Endodermal cell (in vitro differentiated cells): ENCODE data around the gene DNAH9. TPM values are rescaled to one million over a fixed set of nuclear protein-coding genes. Genes with fewer than 3 reads are reported as not detected.

ENCODE experiments used
- DNase-seq: peaks from one replicate; pipeline ENCODE4 v3.0.0-alpha.2; 2017
- H3K27ac ChIP-seq: 2 replicates; pipeline ENCODE4 v1.5.1; 2013; ENCODE audit warnings: mild to moderate bottlenecking, low read depth, low read length, moderate library complexity
- H3K27me3 ChIP-seq: 2 replicates; pipeline ENCODE4 v1.6.1; 2013; ENCODE audit warnings: mild to moderate bottlenecking, low read length, moderate library complexity; ENCODE audit not compliant: insufficient read depth, control insufficient read depth, poor library complexity, severe bottlenecking
- H3K36me3 ChIP-seq: 2 replicates; pipeline ENCODE4 v1.7.0; 2013; ENCODE audit warnings: mild to moderate bottlenecking, low read length, moderate library complexity; ENCODE audit not compliant: control insufficient read depth, insufficient read depth
- H3K4me1 ChIP-seq: one replicate; pipeline ENCODE4 v1.7.0; 2013; ENCODE audit warnings: low read length; ENCODE audit not compliant: control insufficient read depth, insufficient read depth
- H3K4me3 ChIP-seq: 2 replicates; pipeline ENCODE4 v1.5.1; 2013; ENCODE audit warnings: mild to moderate bottlenecking, low read length, moderate library complexity
- H3K9ac ChIP-seq: 2 replicates; pipeline ENCODE4 v1.6.1; 2013; ENCODE audit warnings: mild to moderate bottlenecking, low read length, moderate library complexity; ENCODE audit not compliant: poor library complexity, severe bottlenecking; ENCODE audit errors: extremely low read depth
- H3K9me3 ChIP-seq: 2 replicates; pipeline ENCODE4 v1.6.1; 2013; ENCODE audit warnings: mild to moderate bottlenecking, low read length, moderate library complexity; ENCODE audit not compliant: control insufficient read depth
- H3K27ac Mint-ChIP-seq: 2 replicates; pipeline ENCODE4 v1.8.0; 2020; ENCODE audit warnings: mixed read lengths
- H3K27me3 Mint-ChIP-seq: 2 replicates; pipeline ENCODE4 v1.8.0; 2021; ENCODE audit warnings: mild to moderate bottlenecking, mixed read lengths; ENCODE audit not compliant: insufficient read depth
- H3K36me3 Mint-ChIP-seq: 2 replicates; pipeline ENCODE4 v1.8.0; 2020; ENCODE audit warnings: low read depth, mixed read lengths
- H3K4me1 Mint-ChIP-seq: 2 replicates; pipeline ENCODE4 v1.8.0; 2020; ENCODE audit warnings: mixed read lengths
- H3K4me3 Mint-ChIP-seq: 2 replicates; pipeline ENCODE4 v1.8.0; 2020; ENCODE audit warnings: mild to moderate bottlenecking, moderate library complexity, mixed read lengths
- H3K9me3 Mint-ChIP-seq: 2 replicates; pipeline ENCODE4 v1.8.0; 2020; ENCODE audit warnings: mild to moderate bottlenecking, mixed read lengths
- CTCF ChIP-seq: fragments of 200-600 bp; sonication (generic); conservative IDR thresholded peaks from 2 replicates; pipeline ENCODE4 v1.5.0; 2021; ENCODE audit warnings: antibody characterized with exemption, mild to moderate bottlenecking
- WGBS, 2 experiments: methylation state at CpG; one replicate each; pipeline versions ENCODE4 v1.1.5 to v1.1.7; 2013; ENCODE audit warnings: missing lambda C conversion rate in 2 of 2, mixed read lengths in 1 of 2; ENCODE audit not compliant: insufficient coverage in 1 of 2, insufficient read length in 1 of 2; 5-methylcytosine and 5-hydroxymethylcytosine counted together
- total RNA-seq, 2 donors: library from RNA; stranded (reverse); fragmentation: NEBNext Ultra II Directional in 1 of 2; extraction: Animal tissue kit (Norgen Biotek cat#: 25700) in 1 of 2; gene quantifications; 2 replicates in 1 of 2; 3 replicates in 1 of 2; pipeline ENCODE4 v1.2.1, GENCODE V29; 2021

The DNAH9 gene
- total RNA-seq, 2 donors from 2014 or later = 0.64 to 1.2 TPM

DNA sequence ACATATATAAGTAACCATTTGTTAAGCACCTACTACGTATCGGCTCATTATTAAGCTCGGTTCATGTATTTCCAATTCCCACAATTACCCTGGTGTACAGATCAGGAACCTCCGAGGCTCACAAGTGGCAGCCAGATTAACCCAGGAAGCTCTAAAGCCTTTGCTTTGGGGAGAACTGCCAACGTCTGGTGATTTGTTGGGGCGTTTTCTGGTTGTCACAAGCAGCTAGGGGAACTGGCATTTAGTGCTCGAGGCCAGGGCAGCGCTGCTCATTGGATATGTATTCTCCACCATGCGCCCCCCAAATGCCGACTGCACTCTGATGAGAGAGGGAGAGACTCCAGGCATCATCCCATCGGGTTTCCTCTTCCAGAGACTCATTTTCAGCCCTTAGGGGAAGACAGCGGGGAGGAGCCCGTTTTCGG is 398.5 kb downstream of the DNAH9 start:
- no peaks in the 10 kb centered on the region for H3K9me3 Mint-ChIP-seq
- Histone ChIP-seq H3K27ac (no peak overlapping the region), H3K27me3 (no peaks in the 10 kb centered on the region), H3K9ac (peak overlapping the region; percentile 74), H3K9me3 (no peaks in the 10 kb centered on the region), H3K36me3 (no peaks in the 10 kb centered on the region), H3K4me1 (peaks cover 5% of the 10 kb centered on the region), H3K4me3 (peak overlapping the region; percentile 85)
- no peak for TF ChIP-seq CTCF
- H3K36me3 Mint-ChIP-seq = peaks cover 17% of the 10 kb centered on the region
- no peak for DNase-seq
- no peaks in the 10 kb centered on the region for H3K27me3 Mint-ChIP-seq
- peak overlapping the region; percentile 67 for H3K4me3 Mint-ChIP-seq
- peak overlapping the region; percentile 92 for H3K27ac Mint-ChIP-seq
- H3K4me1 Mint-ChIP-seq = peaks cover 18% of the 10 kb centered on the region
- 10 to 11% methylated on average over 7 to 14 of the region's 14 CpGs for WGBS, 2 experiments

DNA sequence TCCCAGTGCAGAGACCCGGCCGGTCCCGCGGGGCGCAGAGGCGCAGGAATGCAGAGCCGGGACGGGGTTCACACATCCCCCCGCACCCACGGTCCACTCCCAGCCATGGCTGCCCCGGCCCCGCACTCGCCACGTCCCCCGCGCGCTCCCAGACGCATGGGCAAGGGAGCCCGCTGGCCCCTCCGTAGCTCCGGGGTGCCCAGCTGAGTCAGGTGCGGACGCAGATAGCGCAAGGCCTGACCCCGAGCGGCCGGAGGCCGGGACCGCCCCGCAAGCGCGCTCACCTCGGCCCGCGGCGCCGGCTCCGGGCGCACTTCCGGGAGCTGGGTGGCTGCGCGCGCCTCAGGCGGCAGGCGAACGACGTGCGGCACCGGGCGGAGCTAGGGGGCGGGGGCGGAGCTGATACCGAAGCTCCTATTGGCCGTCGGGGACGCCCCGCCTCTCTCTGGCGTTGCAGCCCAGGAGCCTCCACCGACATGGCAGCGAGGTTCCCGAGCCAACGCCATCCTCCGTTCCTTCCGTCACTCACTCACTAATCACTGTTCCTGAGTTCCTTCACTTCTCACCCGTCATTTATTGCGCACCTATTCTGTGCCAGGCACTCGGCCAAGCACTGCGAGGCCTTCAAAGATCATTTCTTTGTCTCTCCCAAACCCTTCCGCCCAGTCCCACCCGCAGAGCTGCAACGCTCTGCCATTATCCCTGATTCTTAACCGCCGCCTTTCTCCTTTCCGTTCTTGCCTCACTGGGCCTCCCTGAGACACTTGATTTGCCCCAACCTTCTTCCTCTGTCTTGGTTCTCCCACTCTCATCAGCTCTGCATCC is 399.1 kb downstream of the DNAH9 start, which contains the start of gene ZNF18:
Gene ZNF18 (minus strand): TSS at position 329 of the 825 bp plus-strand sequence. CDS start 4,646 bp downstream, outside the sequence.
- H3K9ac ChIP-seq = peak within 1 kb of the TSS; percentile 74
- Mint-ChIP-seq H3K36me3 (peaks cover 14% of the 10 kb centered on the region), H3K4me3 (peak within 1 kb of the TSS; percentile 67), H3K27me3 (no peaks in the 10 kb centered on the region), H3K27ac (peak within 1 kb of the TSS; percentile 98), H3K9me3 (no peaks in the 10 kb centered on the region), H3K4me1 (peaks cover 14% of the 10 kb centered on the region)
- peak within 1 kb of the TSS; percentile 85 for H3K4me3 ChIP-seq
- peak within 1 kb of the TSS; percentile 91 for H3K27ac ChIP-seq
- peak; percentile 99 for DNase-seq
- 1 to 4% methylated on average over 26 to 74 of the region's 74 CpGs for WGBS, 2 experiments
- no peaks in the 10 kb centered on the region for H3K36me3 ChIP-seq
- no peaks in the 10 kb centered on the region for H3K27me3 ChIP-seq
- no peaks in the 10 kb centered on the region for H3K9me3 ChIP-seq
- TF ChIP-seq CTCF = no peak
- H3K4me1 ChIP-seq = peaks cover 3% of the 10 kb centered on the region

GRCh38 chr17:11997972-11998233 is 399.6 kb downstream of the DNAH9 start:
- no peaks in the 10 kb centered on the region for H3K36me3 ChIP-seq
- 68 to 91% methylated on average over 4 of the region's 4 CpGs for WGBS, 2 experiments
- Mint-ChIP-seq H3K27me3 (no peaks in the 10 kb centered on the region), H3K4me1 (peaks cover 14% of the 10 kb centered on the region), H3K27ac (peak overlapping the region; percentile 98), H3K9me3 (no peaks in the 10 kb centered on the region), H3K36me3 (peaks cover 8% of the 10 kb centered on the region), H3K4me3 (peak overlapping the region; percentile 67)
- no peaks in the 10 kb centered on the region for H3K9me3 ChIP-seq
- H3K9ac ChIP-seq = peak overlapping the region; percentile 63
- H3K4me1 ChIP-seq = peaks cover 3% of the 10 kb centered on the region
- H3K4me3 ChIP-seq = peak overlapping the region; percentile 85
- no peak for DNase-seq
- no peaks in the 10 kb centered on the region for H3K27me3 ChIP-seq
- TF ChIP-seq CTCF = no peak
- peak overlapping the region; percentile 91 for H3K27ac ChIP-seq
